K562 (cell line): ENCODE measurements around the gene KLC1. TPM values are rescaled to one million over a fixed set of nuclear protein-coding genes. Genes with fewer than 3 reads are reported as not detected.

ENCODE experiments used
- ATAC-seq: fragments of 200-7000 bp; cut with Tn5 transposase; 3 replicates; pipeline ENCODE4 v1.9.1; 2020; ENCODE audit warnings: moderate library complexity
- BruUV-seq: library from RNA; stranded (reverse); fragments of 400-500 nt; replicated peaks from 2 replicates; lab custom pipeline; 2021; lab: Mats Ljungman, UMichigan
- CTCF ChIA-PET: fragments of 300-600 bp; formaldehyde crosslinking; extraction: SDS; loops from one replicate; lab custom pipeline; 2021; ENCODE audit warnings: low intra/inter-chr PET ratio; lab: Yijun Ruan, JAX
- POLR2A ChIA-PET: fragments of 300-600, 350-650 bp; sonication (Branson Sonifier 250); formaldehyde crosslinking; extraction: SDS; loops from one replicate; lab custom pipeline; 2021; ENCODE audit warnings: antibody characterized with exemption, inconsistent platforms; lab: Yijun Ruan, JAX
- DNase-seq, 4 experiments: peaks; one replicate each; pipeline versions ENCODE4 v3.0.0 to v3.0.0-alpha.2; 2011 to 2018; ENCODE audit warnings: low spot score in 3 of 4, mixed read lengths in 3 of 4; ENCODE audit errors: extremely low read depth in 1 of 4
- FAIRE-seq: peaks from 2 replicates; lab custom pipeline; 2011; peaks lifted over from hg19 to GRCh38; lab: Jason Lieb, UNC
- H2AFZ ChIP-seq: 2 replicates; pipeline ENCODE4 v1.6.0; 2011; ENCODE audit warnings: low read depth, low read length, control low read depth, inconsistent platforms
- H3K27ac ChIP-seq: fragments of 200-600 bp; 3 replicates; pipeline ENCODE4 v1.8.0; 2011; ENCODE audit warnings: low read depth, mild to moderate bottlenecking, control low read depth, inconsistent platforms, low read length, moderate library complexity, mixed read lengths; ENCODE audit errors: extremely low read depth
- H3K27me3 ChIP-seq, 2 experiments: fragments of 300-600 bp in 1 of 2; 2 replicates in 1 of 2; 3 replicates in 1 of 2; pipeline versions ENCODE4 v1.6.0 to v1.8.0; 2011; ENCODE audit warnings: inconsistent platforms in 2 of 2, low read length in 2 of 2, mild to moderate bottlenecking in 1 of 2, mixed read lengths in 1 of 2, moderate library complexity in 1 of 2; ENCODE audit not compliant: control insufficient read depth in 2 of 2, insufficient read depth in 2 of 2
- H3K36me3 ChIP-seq: fragments of 300-600 bp; 3 replicates; pipeline ENCODE4 v1.8.0; 2011; ENCODE audit warnings: mild to moderate bottlenecking, low read length, inconsistent platforms; ENCODE audit not compliant: control insufficient read depth, insufficient read depth
- H3K4me1 ChIP-seq, 2 experiments: fragments of 200-600 bp in 1 of 2; replicated peaks in 1 of 2; 2 replicates in 1 of 2; 3 replicates in 1 of 2; pipeline versions ENCODE4 v1.5.1 to v1.8.0; 2011; ENCODE audit warnings: inconsistent platforms in 2 of 2, low read length in 2 of 2, mild to moderate bottlenecking in 1 of 2, mixed read lengths in 1 of 2, moderate library complexity in 1 of 2; ENCODE audit not compliant: control insufficient read depth in 2 of 2, insufficient read depth in 2 of 2
- H3K4me2 ChIP-seq: 2 replicates; pipeline ENCODE4 v1.6.1; 2011; ENCODE audit warnings: low read length, control low read depth, inconsistent platforms, mixed read lengths; ENCODE audit not compliant: insufficient read depth
- H3K4me3 ChIP-seq: fragments of 200-600 bp; sonication (generic), shearing (Covaris generic); 2 replicates; pipeline ENCODE4 v1.5.1; 2016; ENCODE audit warnings: control low read depth, inconsistent platforms
- H3K79me2 ChIP-seq: fragments of 200-600 bp; 3 replicates; pipeline ENCODE4 v1.8.0; 2011; ENCODE audit warnings: low read length, inconsistent platforms; ENCODE audit not compliant: control insufficient read depth, insufficient read depth
- H3K9ac ChIP-seq, 2 experiments: 2 replicates each; pipeline versions ENCODE4 v1.6.0 to v1.6.1; 2011; ENCODE audit warnings: low read depth in 2 of 2, low read length in 2 of 2, control low read depth in 1 of 2, inconsistent platforms in 1 of 2, mild to moderate bottlenecking in 1 of 2, mixed read lengths in 1 of 2; ENCODE audit not compliant: insufficient read depth in 1 of 2
- H3K9me1 ChIP-seq: one replicate; pipeline ENCODE4 v1.6.0; 2011; ENCODE audit warnings: inconsistent platforms, mild to moderate bottlenecking, low read length, moderate library complexity; ENCODE audit not compliant: control insufficient read depth, insufficient read depth
- H3K9me3 ChIP-seq: replicated peaks from 2 replicates; pipeline ENCODE4 v1.5.1; 2011; ENCODE audit warnings: low read depth, low read length, inconsistent platforms; ENCODE audit not compliant: control insufficient read depth, insufficient read depth
- H4K20me1 ChIP-seq: replicated peaks from 2 replicates; pipeline ENCODE4 v1.6.1; 2011; ENCODE audit warnings: low read length, inconsistent platforms, mixed read lengths; ENCODE audit not compliant: control insufficient read depth, insufficient read depth
- TOE1 ChIP-seq, 2 experiments: fragments of 450-650 bp in 1 of 2; sonication (generic) in 1 of 2; formaldehyde crosslinking in 1 of 2; IDR thresholded peaks; 2 replicates each; pipeline versions ENCODE4 v1.7.1 to v1.8.0; 2016 to 2022; ENCODE audit warnings: borderline replicate concordance in 2 of 2, mild to moderate bottlenecking in 2 of 2, antibody characterized with exemption in 1 of 2, inconsistent platforms in 1 of 2, low read depth in 1 of 2, missing genetic modification reagents in 1 of 2, moderate library complexity in 1 of 2
- whole genome bisulfite sequencing: fragments of 100-300 bp; shearing (Covaris generic); methylation state at CpG from one replicate; pipeline ENCODE4 v1.1.6; 2016; ENCODE audit warnings: low coverage, mixed read lengths; ENCODE audit not compliant: insufficient coverage; ENCODE audit errors: missing lambda C conversion rate; 5-methylcytosine and 5-hydroxymethylcytosine counted together
- in situ Hi-C: fragments of 300-500 bp; cut with MboI; formaldehyde crosslinking; loops from 4 replicates; pipeline ENCODE4 v1.15.0; 2018; ENCODE audit warnings: inconsistent platforms, mixed read lengths
- intact Hi-C: fragments of 100-400 bp; cut with micrococcal nuclease; formaldehyde crosslinking; loops from 2 replicates; pipeline ENCODE4 v1.14.2; 2022
- polyA plus RNA-seq, 8 experiments: library from polyadenylated mRNA; depleted of rRNA in 4 of 8; stranded (reverse) in 5 of 8; unstranded in 3 of 8; fragments of >200 nt; fragmentation: Nextera tagmentation in 2 of 8; fragmentation: Illumina TruSeq in 1 of 8; extraction: Ambion mirVana in 2 of 8; extraction: Trizol in 1 of 8; gene quantifications; 2 replicates each; pipeline versions ENCODE4 v1.2.1 to v1.2.3, GENCODE V29; 2011 to 2014; ENCODE audit warnings: inconsistent platforms in 1 of 8, missing spikeins in 1 of 8
- total RNA-seq, 7 experiments: library from RNA; depleted of rRNA in 6 of 7; stranded (reverse); fragments of >200 nt in 6 of 7; fragmentation: Illumina TruSeq in 2 of 7; extraction: Trizol in 2 of 7; gene quantifications; 2 replicates each; pipeline versions ENCODE4 v1.2.1 to v1.2.3, GENCODE V29; 2011 to 2021; ENCODE audit warnings: low replicate concordance in 1 of 7
- TF ChIP-seq, protein P1 (sequence below): sonication (generic); formaldehyde crosslinking; IDR thresholded peaks from 2 replicates; pipeline ENCODE4 v1.8.1; 2023; ENCODE audit warnings: mild to moderate bottlenecking, missing genetic modification reagents

KLC1 gene
- total and polyA plus RNA-seq, 9 of the 15 experiments (the other 6 are each of a cell fraction or from before 2014, with no cell fraction given) = 4.9 to 134 (median 54.8) TPM

DNA sequence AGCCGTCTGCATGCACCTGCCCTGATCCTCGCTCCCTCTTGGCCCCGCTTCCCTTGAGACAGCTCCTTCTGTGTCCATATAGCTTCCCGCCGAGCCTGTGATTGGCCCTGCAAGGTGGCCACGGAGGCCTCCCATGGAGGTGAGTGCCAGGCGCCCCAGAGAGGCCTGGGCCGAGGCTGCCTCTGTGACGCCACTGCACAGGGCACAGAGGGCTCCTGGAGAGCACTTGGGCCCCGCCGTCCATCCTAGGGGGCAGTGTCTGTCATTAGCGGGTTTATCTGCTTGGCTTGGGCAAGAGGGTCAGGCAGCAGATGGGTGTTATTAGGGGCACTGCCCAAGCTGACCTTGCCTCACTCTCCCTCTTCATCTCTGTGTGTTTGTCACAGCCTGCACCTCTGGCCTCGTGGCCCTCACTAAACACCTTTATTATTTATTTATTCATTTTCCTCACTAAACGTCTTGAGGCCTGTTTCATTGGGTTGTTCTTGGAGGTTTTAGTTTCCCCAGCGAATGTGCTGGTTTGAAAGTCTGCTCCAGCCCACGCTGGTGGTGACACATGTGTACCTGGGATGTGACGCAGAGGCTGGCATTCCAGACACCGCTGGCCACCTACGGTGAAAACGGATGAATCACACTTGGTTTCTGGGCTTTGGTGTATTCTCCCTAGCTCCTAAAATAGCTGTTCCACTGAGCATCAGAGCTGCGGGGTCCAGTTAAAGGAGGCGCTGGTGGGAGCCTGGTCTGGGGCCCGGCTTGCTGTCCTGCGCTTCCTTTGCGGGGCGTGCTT lies 92.5 kb downstream of the KLC1 start:
- no peak overlapping the region; a peak in 1 of 4 replicates for H3K9ac ChIP-seq
- no peaks in the 10 kb centered on the region for H3K27me3 ChIP-seq
- ATAC-seq = no peak
- 92% methylated on average over 21 of the region's 26 CpGs for WGBS
- no peaks in the 10 kb centered on the region for H3K9me3 ChIP-seq
- no peak for DNase-seq
- no peak overlapping the region for H3K4me2 ChIP-seq
- H4K20me1 ChIP-seq = 0 out of 2 replicates have a peak, but pooled peaks cover 5% of the 10 kb centered on the region
- peaks cover 18 to 48% of the 10 kb centered on the region in 2 experiments; a peak in 4 of 5 replicates for H3K4me1 ChIP-seq
- no peak for TF ChIP-seq TOE1 (IDR thresholded peaks at IDR 0.05; ENCODE audit: borderline replicate concordance)
- no peak for TF ChIP-seq TOE1 (CRISPR knock-in tag; IDR thresholded peaks at IDR 0.05; ENCODE audit: borderline replicate concordance, low read depth)
- TF ChIP-seq, protein P1, sequence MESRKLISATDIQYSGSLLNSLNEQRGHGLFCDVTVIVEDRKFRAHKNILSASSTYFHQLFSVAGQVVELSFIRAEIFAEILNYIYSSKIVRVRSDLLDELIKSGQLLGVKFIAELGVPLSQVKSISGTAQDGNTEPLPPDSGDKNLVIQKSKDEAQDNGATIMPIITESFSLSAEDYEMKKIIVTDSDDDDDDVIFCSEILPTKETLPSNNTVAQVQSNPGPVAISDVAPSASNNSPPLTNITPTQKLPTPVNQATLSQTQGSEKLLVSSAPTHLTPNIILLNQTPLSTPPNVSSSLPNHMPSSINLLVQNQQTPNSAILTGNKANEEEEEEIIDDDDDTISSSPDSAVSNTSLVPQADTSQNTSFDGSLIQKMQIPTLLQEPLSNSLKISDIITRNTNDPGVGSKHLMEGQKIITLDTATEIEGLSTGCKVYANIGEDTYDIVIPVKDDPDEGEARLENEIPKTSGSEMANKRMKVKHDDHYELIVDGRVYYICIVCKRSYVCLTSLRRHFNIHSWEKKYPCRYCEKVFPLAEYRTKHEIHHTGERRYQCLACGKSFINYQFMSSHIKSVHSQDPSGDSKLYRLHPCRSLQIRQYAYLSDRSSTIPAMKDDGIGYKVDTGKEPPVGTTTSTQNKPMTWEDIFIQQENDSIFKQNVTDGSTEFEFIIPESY (CRISPR knock-in tag) = 0 out of 2 replicates have a peak, but pooled peaks have one; percentile 15
- no peaks in the 10 kb centered on the region for H3K9me1 ChIP-seq
- BruUV-seq = no TSS peak
- no peak overlapping the region for H3K4me3 ChIP-seq
- FAIRE-seq = no peak
- peaks cover 35% of the 10 kb centered on the region; the same call in 2 of the 3 replicates for H3K36me3 ChIP-seq
- ChIA-PET POLR2A (interaction anchor here (0.7 kb wide), 1 partner anchor 15 kb away, joined by 3 read pairs; no protein-coding TSS in a partner anchor), CTCF (no interaction called here)
- no peak overlapping the region for H2AFZ ChIP-seq
- in situ Hi-C loops = no loop called here
- intact Hi-C loops = no loop called here
- peaks cover 82% of the 10 kb centered on the region for H3K79me2 ChIP-seq
- H3K27ac ChIP-seq = no peak overlapping the region
